Spleen (tissue), 11 donors: ENCODE data around the gene AREG. TPM values are rescaled to one million over a fixed set of nuclear protein-coding genes. Genes with fewer than 3 reads are reported as not detected.

Source experiments
- DNase-seq: peaks from one replicate; pipeline ENCODE4 v3.0.0-alpha.2; 2020
- H3K27ac ChIP-seq, 8 donors: fragments of 200-600 bp; sonication (generic) in 7 of 8; 1 replicate in 4 of 8; 2 replicates in 4 of 8; pipeline versions ENCODE4 v1.5.0 to v1.8.0; 2016 to 2021; ENCODE audit warnings: inconsistent platforms in 4 of 8, mild to moderate bottlenecking in 4 of 8, moderate library complexity in 1 of 8
- H3K27me3 ChIP-seq, 7 donors: fragments of 200-600 bp; sonication (generic) in 6 of 7; replicated peaks in 1 of 7; 1 replicate in 4 of 7; 2 replicates in 3 of 7; pipeline versions ENCODE4 v1.5.0 to v1.8.0; 2016 to 2021; ENCODE audit warnings: inconsistent platforms in 3 of 7, mild to moderate bottlenecking in 1 of 7
- H3K36me3 ChIP-seq, 6 donors: fragments of 200-600 bp; sonication (generic) in 5 of 6; 1 replicate in 4 of 6; 2 replicates in 2 of 6; pipeline versions ENCODE4 v1.5.0 to v1.8.0; 2016 to 2021; ENCODE audit warnings: inconsistent platforms in 2 of 6
- H3K4me1 ChIP-seq, 6 donors: fragments of 200-600 bp; sonication (generic) in 5 of 6; 1 replicate in 3 of 6; 2 replicates in 3 of 6; pipeline versions ENCODE4 v1.5.0 to v1.8.0; 2016 to 2021; ENCODE audit warnings: inconsistent platforms in 3 of 6
- H3K4me3 ChIP-seq, 8 donors: fragments of 200-600 bp; sonication (generic) in 7 of 8; 1 replicate in 4 of 8; 2 replicates in 4 of 8; pipeline versions ENCODE4 v1.5.0 to v1.8.0; 2016 to 2021; ENCODE audit warnings: inconsistent platforms in 4 of 8, mild to moderate bottlenecking in 4 of 8, moderate library complexity in 2 of 8
- H3K9me3 ChIP-seq, 8 donors: fragments of 200-600 bp; sonication (generic) in 7 of 8; 1 replicate in 4 of 8; 2 replicates in 4 of 8; pipeline versions ENCODE4 v1.5.0 to v1.8.0; 2016 to 2021; ENCODE audit warnings: inconsistent platforms in 4 of 8
- POLR2A ChIP-seq, 3 donors: fragments of 450-650 bp; IDR thresholded peaks; one replicate each; pipeline ENCODE4 v1.5.1; 2017; ENCODE audit warnings: antibody characterized with exemption in 3 of 3, mild to moderate bottlenecking in 1 of 3
- POLR2AphosphoS5 ChIP-seq, 3 donors: sonication (generic); formaldehyde crosslinking; IDR thresholded peaks; one replicate each; pipeline ENCODE4 v1.5.1; 2017; ENCODE audit warnings: antibody characterized with exemption in 3 of 3
- WGBS, 5 donors: extraction: QIAGEN DNeasy Blood & Tissue Kit in 3 of 5; methylation state at CpG; one replicate each; pipeline versions ENCODE4 v1.1.5 to v1.1.7; 2013 to 2018; 5-methylcytosine and 5-hydroxymethylcytosine counted together
- intact Hi-C: fragments of 100-400 bp; cut with DNase I; formaldehyde crosslinking; loops from one replicate; pipeline ENCODE4 v1.15.0; 2023; ENCODE audit warnings: low total_unique reads
- polyA plus RNA-seq, 3 donors: library from polyadenylated mRNA; stranded (reverse); fragments of 200-250 nt; gene quantifications; one replicate each; pipeline ENCODE4 v1.2.1, GENCODE V29; 2013
- total RNA-seq, 7 donors: library from RNA; depleted of rRNA in 3 of 7; stranded (reverse); fragments of >200 nt in 3 of 7; fragmentation: NEBNext Ultra II Directional in 4 of 7; extraction: Animal tissue kit (Norgen Biotek cat#: 25700) in 4 of 7; gene quantifications; one replicate each; pipeline versions ENCODE4 v1.1.0 to v1.2.1, GENCODE V29; 2016 to 2021
- TF ChIP-seq, protein P1 (sequence below), 11 experiments: fragments of 200-600 bp in 7 of 11; fragments of 450-650 bp in 4 of 11; sonication (generic) in 4 of 11; IDR thresholded peaks in 8 of 11; conservative IDR thresholded peaks in 3 of 11; 1 replicate in 7 of 11; 2 replicates in 4 of 11; pipeline versions ENCODE4 v1.4.0 to v1.8.0; 2016 to 2021; ENCODE audit warnings: antibody characterized with exemption in 11 of 11, inconsistent platforms in 4 of 11, mild to moderate bottlenecking in 1 of 11
- donor health status: healthy with polysubstance abuse.
- donor health status: DM: no; HTN: no; CAD: no; lungs with moderate emphysema.
- donor health status: DM: no; HTN: no; CAD: no.
- donor health status: Bipolar disorder and iron deficiency.
- donor health status: healthy.
- donor health status: DM: no; HTN: no; CAD: no.
- donor health status: DM: yes; HTN: yes; CAD: no.

Gene AREG
- total and polyA plus RNA-seq, 10 donors: 0.51 to 37.4 (median 3.6) TPM

- no peaks in the 10 kb centered on the region for H3K9me3 ChIP-seq
- H3K4me3 ChIP-seq: no peak overlapping the region
- DNase-seq: no peak
- intact Hi-C loops: no loop called here
- TF ChIP-seq POLR2AphosphoS5 (IDR thresholded peaks at IDR 0.05): no peak
- no peak for TF ChIP-seq POLR2A (IDR thresholded peaks at IDR 0.05)
- 90 to 94% (median 92%) methylated on average over 3 of the region's 3 CpGs for WGBS, 5 donors
- H3K27ac ChIP-seq: no peak overlapping the region
- H3K4me1 ChIP-seq: no peaks in the 10 kb centered on the region
- no peaks in the 10 kb centered on the region for H3K36me3 ChIP-seq
- no peaks in the 10 kb centered on the region for H3K27me3 ChIP-seq
These were observed 29.2 kb upstream of the AREG start for GRCh38 chr4:74415602-74416300.

- TF ChIP-seq, protein P1, sequence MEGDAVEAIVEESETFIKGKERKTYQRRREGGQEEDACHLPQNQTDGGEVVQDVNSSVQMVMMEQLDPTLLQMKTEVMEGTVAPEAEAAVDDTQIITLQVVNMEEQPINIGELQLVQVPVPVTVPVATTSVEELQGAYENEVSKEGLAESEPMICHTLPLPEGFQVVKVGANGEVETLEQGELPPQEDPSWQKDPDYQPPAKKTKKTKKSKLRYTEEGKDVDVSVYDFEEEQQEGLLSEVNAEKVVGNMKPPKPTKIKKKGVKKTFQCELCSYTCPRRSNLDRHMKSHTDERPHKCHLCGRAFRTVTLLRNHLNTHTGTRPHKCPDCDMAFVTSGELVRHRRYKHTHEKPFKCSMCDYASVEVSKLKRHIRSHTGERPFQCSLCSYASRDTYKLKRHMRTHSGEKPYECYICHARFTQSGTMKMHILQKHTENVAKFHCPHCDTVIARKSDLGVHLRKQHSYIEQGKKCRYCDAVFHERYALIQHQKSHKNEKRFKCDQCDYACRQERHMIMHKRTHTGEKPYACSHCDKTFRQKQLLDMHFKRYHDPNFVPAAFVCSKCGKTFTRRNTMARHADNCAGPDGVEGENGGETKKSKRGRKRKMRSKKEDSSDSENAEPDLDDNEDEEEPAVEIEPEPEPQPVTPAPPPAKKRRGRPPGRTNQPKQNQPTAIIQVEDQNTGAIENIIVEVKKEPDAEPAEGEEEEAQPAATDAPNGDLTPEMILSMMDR (IDR thresholded peaks at IDR 0.05 in 8 of 11, conservative IDR thresholded peaks at IDR 0.05 in 3 of 11): no peak
- no peak overlapping the region for H3K4me3 ChIP-seq
- WGBS, 5 donors: 73 to 86% (median 74%) methylated on average over 6 of the region's 6 CpGs
- DNase-seq: no peak
- H3K36me3 ChIP-seq: no peaks in the 10 kb centered on the region
- intact Hi-C loops: no loop called here
- no peaks in the 10 kb centered on the region for H3K9me3 ChIP-seq
- no peaks in the 10 kb centered on the region for H3K4me1 ChIP-seq
- no peak overlapping the region for H3K27ac ChIP-seq
- H3K27me3 ChIP-seq: no peaks in the 10 kb centered on the region
These were observed 26.8 kb upstream of the AREG start for GRCh38 chr4:74418063-74418670.

GRCh38 chr4:74420863-74421262, 24.1 kb upstream of the AREG start:
- Histone ChIP-seq H3K36me3 (no peaks in the 10 kb centered on the region), H3K27ac (no peak overlapping the region), H3K27me3 (no peaks in the 10 kb centered on the region), H3K4me1 (no peaks in the 10 kb centered on the region), H3K4me3 (no peak overlapping the region), H3K9me3 (no peaks in the 10 kb centered on the region)
- 77 to 94% (median 90%) methylated on average over 5 of the region's 5 CpGs for WGBS, 5 donors
- TF ChIP-seq, protein P1 (IDR thresholded peaks at IDR 0.05 in 8 of 11, conservative IDR thresholded peaks at IDR 0.05 in 3 of 11): no peak
- no peak for TF ChIP-seq POLR2A (IDR thresholded peaks at IDR 0.05)
- no peak for TF ChIP-seq POLR2AphosphoS5 (IDR thresholded peaks at IDR 0.05)
- no peak for DNase-seq
- intact Hi-C loops: no loop called here

GRCh38 chr4:74423104-74423503, 21.8 kb upstream of the AREG start:
- Histone ChIP-seq H3K27ac (no peak overlapping the region), H3K36me3 (no peaks in the 10 kb centered on the region), H3K9me3 (no peaks in the 10 kb centered on the region), H3K27me3 (no peaks in the 10 kb centered on the region), H3K4me1 (no peaks in the 10 kb centered on the region), H3K4me3 (no peak overlapping the region)
- no peak for DNase-seq
- intact Hi-C loops: no loop called here
- WGBS, 5 donors: 35 to 68% (median 48%) methylated on average over 1 of the region's 1 CpG
- TF ChIP-seq POLR2A (IDR thresholded peaks at IDR 0.05) (no peak), POLR2AphosphoS5 (IDR thresholded peaks at IDR 0.05) (no peak)
- TF ChIP-seq, protein P1 (IDR thresholded peaks at IDR 0.05 in 8 of 11, conservative IDR thresholded peaks at IDR 0.05 in 3 of 11): no peak
